K562 (cell line): ENCODE measurements around the gene LRFN3. TPM values are rescaled to one million over a fixed set of nuclear protein-coding genes. Genes with fewer than 3 reads are reported as not detected.

Experiments
- CHD7 ChIP-seq: fragments of 200-600 bp; sonication (generic); IDR thresholded peaks from one replicate; pipeline ENCODE4 v1.6.1; 2012; ENCODE audit warnings: mild to moderate bottlenecking, low read depth, low read length, inconsistent platforms
- ETV1 ChIP-seq: fragments of 450-650 bp; conservative IDR thresholded peaks from 2 replicates; pipeline ENCODE4 v1.6.1; 2016; ENCODE audit warnings: missing genetic modification characterization, control low read depth, low read depth, missing compliant biosample characterization
- TEAD4 ChIP-seq, 2 experiments: sonication (generic) in 1 of 2; formaldehyde crosslinking in 1 of 2; IDR thresholded peaks; 2 replicates each; pipeline versions ENCODE4 v1.6.1 to v1.8.0; 2012 to 2022; ENCODE audit warnings: borderline replicate concordance in 1 of 2, inconsistent platforms in 1 of 2, low read length in 1 of 2, mild to moderate bottlenecking in 1 of 2, missing genetic modification reagents in 1 of 2
- THRA ChIP-seq: fragments of 450-650 bp; IDR thresholded peaks from 2 replicates; pipeline ENCODE4 v1.6.1; 2017; ENCODE audit warnings: mild to moderate bottlenecking, moderate library complexity
- polyA plus RNA-seq, 8 experiments: library from polyadenylated mRNA; depleted of rRNA in 4 of 8; stranded (reverse) in 5 of 8; unstranded in 3 of 8; fragments of >200 nt; fragmentation: Nextera tagmentation in 2 of 8; fragmentation: Illumina TruSeq in 1 of 8; extraction: Ambion mirVana in 2 of 8; extraction: Trizol in 1 of 8; gene quantifications; 2 replicates each; pipeline versions ENCODE4 v1.2.1 to v1.2.3, GENCODE V29; 2011 to 2014; ENCODE audit warnings: inconsistent platforms in 1 of 8, missing spikeins in 1 of 8
- total RNA-seq, 7 experiments: library from RNA; depleted of rRNA in 6 of 7; stranded (reverse); fragments of >200 nt in 6 of 7; fragmentation: Illumina TruSeq in 2 of 7; extraction: Trizol in 2 of 7; gene quantifications; 2 replicates each; pipeline versions ENCODE4 v1.2.1 to v1.2.3, GENCODE V29; 2011 to 2021; ENCODE audit warnings: low replicate concordance in 1 of 7

LRFN3 gene
- total and polyA plus RNA-seq, 9 of the 15 experiments (the other 6 are each of a cell fraction or from before 2014, with no cell fraction given), result 0.03 to 0.12 (median 0.11) TPM; not detected in 6

- no peak for TF ChIP-seq CHD7
- TF ChIP-seq THRA, result no peak
- no peak for TF ChIP-seq ETV1
- TF ChIP-seq TEAD4 (IDR thresholded peaks at IDR 0.05; ENCODE audit: low read length), result no peak
- no peak for TF ChIP-seq TEAD4 (CRISPR knock-in tag; IDR thresholded peaks at IDR 0.05; ENCODE audit: borderline replicate concordance)
These were observed 22.5 kb downstream of the LRFN3 start (continued) for GRCh38 chr19:35958660-35959039.
